HepG2 (cell line): ENCODE measurements around the gene TRIM3. TPM values are rescaled to one million over a fixed set of nuclear protein-coding genes. Genes with fewer than 3 reads are reported as not detected.

ENCODE experiments used
- ATAC-seq: fragments of 200-7000 bp; cut with Tn5 transposase; 3 replicates; pipeline ENCODE4 v1.9.1; 2020; ENCODE audit warnings: mild to moderate bottlenecking, moderate library complexity
- BruUV-seq: library from RNA; stranded (reverse); fragments of 400-500 nt; replicated peaks from 2 replicates; lab custom pipeline; 2021; lab: Mats Ljungman, UMichigan
- CTCF ChIA-PET: fragments of 300-600 bp; formaldehyde crosslinking; extraction: SDS; loops from one replicate; lab custom pipeline; 2021; ENCODE audit warnings: low total read pairs, inconsistent platforms, low intra/inter-chr PET ratio; lab: Yijun Ruan, JAX
- POLR2A ChIA-PET: fragments of 350-600 bp; sonication (Branson Sonifier 250); formaldehyde crosslinking; loops from one replicate; lab custom pipeline; 2020; ENCODE audit warnings: antibody characterized with exemption, inconsistent platforms; lab: Yijun Ruan, JAX
- DNase-seq: peaks from one replicate; pipeline ENCODE4 v3.0.0-alpha.2; 2015; ENCODE audit warnings: low spot score
- FAIRE-seq: peaks from 3 replicates; lab custom pipeline; 2011; peaks lifted over from hg19 to GRCh38; lab: Jason Lieb, UNC
- H2AFZ ChIP-seq: one replicate; pipeline ENCODE4 v1.6.1; 2011; ENCODE audit warnings: low read length, inconsistent platforms
- H3K27ac ChIP-seq: fragments of 300-600 bp; 3 replicates; pipeline ENCODE4 v1.8.0; 2011; ENCODE audit warnings: mixed run types, mild to moderate bottlenecking, mixed read lengths, low read length, inconsistent platforms; ENCODE audit not compliant: insufficient read depth; ENCODE audit errors: extremely low read length
- H3K27me3 ChIP-seq, 2 experiments: fragments of 200-600 bp in 1 of 2; 2 replicates in 1 of 2; 3 replicates in 1 of 2; pipeline versions ENCODE4 v1.6.0 to v1.8.0; 2011; ENCODE audit warnings: low read length in 2 of 2, mild to moderate bottlenecking in 2 of 2, moderate library complexity in 2 of 2, inconsistent platforms in 1 of 2; ENCODE audit not compliant: insufficient read depth in 2 of 2, control insufficient read depth in 1 of 2
- H3K36me3 ChIP-seq, 2 experiments: fragments of 200-600 bp in 1 of 2; replicated peaks in 1 of 2; 2 replicates in 1 of 2; 3 replicates in 1 of 2; pipeline versions ENCODE4 v1.5.1 to v1.8.0; 2011; ENCODE audit warnings: low read length in 2 of 2, inconsistent platforms in 1 of 2; ENCODE audit not compliant: insufficient read depth in 2 of 2, control insufficient read depth in 1 of 2
- H3K4me1 ChIP-seq: 2 replicates; pipeline ENCODE4 v1.5.1; 2012; ENCODE audit warnings: low read length, inconsistent platforms; ENCODE audit not compliant: insufficient read depth
- H3K4me2 ChIP-seq: 2 replicates; pipeline ENCODE4 v1.6.0; 2011; ENCODE audit warnings: low read depth, low read length, inconsistent platforms
- H3K4me3 ChIP-seq, 3 experiments: fragments of 200-600 bp in 1 of 3; sonication (generic), shearing (Covaris generic) in 1 of 3; replicated peaks in 1 of 3; 2 replicates each; pipeline ENCODE4 v1.5.1; 2011 to 2016; ENCODE audit warnings: low read length in 3 of 3, inconsistent platforms in 2 of 3, low read depth in 2 of 3, mild to moderate bottlenecking in 2 of 3, control low read depth in 1 of 3, mixed read lengths in 1 of 3; ENCODE audit not compliant: insufficient read depth in 1 of 3
- H3K79me2 ChIP-seq: one replicate; pipeline ENCODE4 v1.6.1; 2011; ENCODE audit warnings: low read length, inconsistent platforms; ENCODE audit not compliant: insufficient read depth
- H3K9ac ChIP-seq: 2 replicates; pipeline ENCODE4 v1.6.0; 2011; ENCODE audit warnings: mild to moderate bottlenecking, low read depth, low read length, inconsistent platforms; ENCODE audit not compliant: insufficient read depth
- H3K9me3 ChIP-seq: 2 replicates; pipeline ENCODE4 v1.5.1; 2012; ENCODE audit warnings: mild to moderate bottlenecking, low read length
- H4K20me1 ChIP-seq: 2 replicates; pipeline ENCODE4 v1.6.0; 2011; ENCODE audit warnings: inconsistent platforms, mild to moderate bottlenecking, low read length, moderate library complexity; ENCODE audit not compliant: insufficient read depth
- BRCA1 ChIP-seq: sonication (generic); formaldehyde crosslinking; IDR thresholded peaks from 2 replicates; pipeline ENCODE4 v1.4.0; 2020; ENCODE audit warnings: missing genetic modification reagents
- KLF12 ChIP-seq: sonication (generic); formaldehyde crosslinking; IDR thresholded peaks from 2 replicates; pipeline ENCODE4 v1.4.0; 2020; ENCODE audit warnings: missing genetic modification reagents, borderline replicate concordance
- MAFK ChIP-seq, 2 experiments: IDR thresholded peaks in 1 of 2; conservative IDR thresholded peaks in 1 of 2; 2 replicates each; pipeline ENCODE4 v1.6.1; 2011; ENCODE audit warnings: improper control_type of control experiment in 2 of 2, low read length in 2 of 2
- SIN3B ChIP-seq: fragments of 150-350 bp; IDR thresholded peaks from 2 replicates; pipeline ENCODE4 v1.6.1; 2014; ENCODE audit warnings: low read length
- TBX2 ChIP-seq: sonication (generic); formaldehyde crosslinking; IDR thresholded peaks from 2 replicates; pipeline ENCODE4 v1.5.0; 2020; ENCODE audit warnings: missing genetic modification reagents, mild to moderate bottlenecking, borderline replicate concordance
- ZNF616 ChIP-seq: sonication (generic); formaldehyde crosslinking; IDR thresholded peaks from 2 replicates; pipeline ENCODE4 v1.5.0; 2020; ENCODE audit warnings: low read depth, mild to moderate bottlenecking, missing genetic modification reagents
- ZUFSP ChIP-seq: sonication (generic); formaldehyde crosslinking; IDR thresholded peaks from 2 replicates; pipeline ENCODE4 v1.9.0; 2021; ENCODE audit warnings: missing genetic modification reagents, mild to moderate bottlenecking, borderline replicate concordance
- WGBS: methylation state at CpG from one replicate; pipeline ENCODE4 v1.1.6; 2017; ENCODE audit warnings: low lambda C conversion rate; 5-methylcytosine and 5-hydroxymethylcytosine counted together
- in situ Hi-C: cut with HindIII; loops from 2 replicates; pipeline ENCODE4 v1.10.0; 2017; ENCODE audit warnings: low pct_unique_long_range_greater_than_20kb; ENCODE audit not compliant: extremely low pct_ligation_motif_present
- intact Hi-C: fragments of 100-400 bp; cut with micrococcal nuclease; formaldehyde crosslinking; loops from one replicate; pipeline ENCODE4 v1.10.0; 2022; ENCODE audit not compliant: unreplicated experiment
- polyA plus RNA-seq, 8 experiments: library from polyadenylated mRNA; depleted of rRNA in 3 of 8; stranded (reverse) in 7 of 8; unstranded in 1 of 8; fragments of >200 nt; fragmentation: Illumina TruSeq in 4 of 8; extraction: Trizol in 4 of 8; gene quantifications; 2 replicates each; pipeline versions ENCODE4 v1.2.1 to v1.2.3, GENCODE V29; 2011 to 2016; ENCODE audit warnings: low read depth in 4 of 8, missing spikeins in 1 of 8, mixed read lengths in 1 of 8; ENCODE audit not compliant: insufficient read depth in 1 of 8
- total RNA-seq, 5 experiments: library from RNA; depleted of rRNA; stranded (reverse); fragments of >200 nt; fragmentation: Illumina TruSeq; extraction: Trizol; gene quantifications; 2 replicates each; pipeline ENCODE4 v1.2.3, GENCODE V29; 2016; ENCODE audit warnings: low read depth in 1 of 5
- TF ChIP-seq, protein P1 (sequence below): sonication (generic); formaldehyde crosslinking; IDR thresholded peaks from 2 replicates; pipeline ENCODE4 v1.4.0; 2020; ENCODE audit warnings: missing genetic modification reagents, borderline replicate concordance
- TF ChIP-seq, protein P2 (sequence below): IDR thresholded peaks from 2 replicates; pipeline ENCODE4 v1.6.1; 2016; ENCODE audit warnings: mild to moderate bottlenecking, missing biosample characterization, missing genetic modification reagents

TRIM3 gene
- total and polyA plus RNA-seq, 2 of the 13 experiments (the other 11 are each of a cell fraction or from before 2014, with no cell fraction given): 3.6 to 6.3 TPM

- TF ChIP-seq ZUFSP (no peak), MAFK (conservative IDR thresholded peaks at IDR 0.05 in 1 of 2, IDR thresholded peaks at IDR 0.05 in 1 of 2; ENCODE audit: low read length in 2 of 2) (no peak), BRCA1 (no peak), KLF12 (CRISPR knock-in tag) (no peak), SIN3B (no peak), ZNF616 (CRISPR knock-in tag) (no peak)
These were observed 70.2 kb downstream of the TRIM3 start (continued) for GRCh38 chr11:6403539-6403938.

DNA sequence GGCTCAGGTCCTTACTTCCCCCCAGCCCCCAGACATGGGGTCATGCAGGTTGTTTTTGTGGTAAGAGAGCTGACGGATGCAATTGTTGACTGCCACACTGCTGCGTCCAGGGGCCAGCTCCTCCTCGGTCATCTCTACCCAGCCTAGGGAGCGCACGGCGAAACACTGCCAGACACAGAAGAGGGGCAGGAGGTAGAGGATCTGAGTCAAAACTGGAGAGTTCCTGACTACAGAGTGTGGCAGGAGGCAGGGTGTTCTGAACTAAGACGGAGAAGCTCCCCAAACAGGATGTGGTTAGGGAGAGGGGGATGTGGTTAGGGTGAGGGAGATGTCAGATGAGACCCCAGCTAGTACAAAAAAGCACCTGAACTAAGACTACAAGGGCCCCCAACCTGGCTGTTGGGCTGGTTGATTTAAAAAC, 71.2 kb downstream of the TRIM3 start:
- ATAC-seq (peak; percentile 26), DNase-seq (no peak)
- H3K4me3 ChIP-seq: no peak overlapping the region

More for the DNA sequence above, 71.2 kb downstream of the TRIM3 start:
- H3K4me2 ChIP-seq: peak overlapping the region; percentile 30; the same call in 1 of the 2 replicates
- no TSS peak for BruUV-seq
- in situ Hi-C loops: no loop called here
- no peaks in the 10 kb centered on the region for H4K20me1 ChIP-seq
- 46% methylated on average over 6 of the region's 7 CpGs for WGBS
- H3K9me3 ChIP-seq: no peaks in the 10 kb centered on the region
- POLR2A ChIA-PET: interaction anchor here (0.9 to 2.8 kb wide), 5 partner anchors 12 to 38 kb away, joined by 3 to 16 read pairs (median 4); partner anchors contain the start of genes APBB1, HPX and SMPD1
- no peak overlapping the region for H2AFZ ChIP-seq
- no peak overlapping the region for H3K27ac ChIP-seq
- no peaks in the 10 kb centered on the region for H3K79me2 ChIP-seq
- TF ChIP-seq TBX2 (CRISPR knock-in tag): 0 out of 2 replicates have a peak, but pooled peaks have one; percentile 1
- TF ChIP-seq, protein P1, sequence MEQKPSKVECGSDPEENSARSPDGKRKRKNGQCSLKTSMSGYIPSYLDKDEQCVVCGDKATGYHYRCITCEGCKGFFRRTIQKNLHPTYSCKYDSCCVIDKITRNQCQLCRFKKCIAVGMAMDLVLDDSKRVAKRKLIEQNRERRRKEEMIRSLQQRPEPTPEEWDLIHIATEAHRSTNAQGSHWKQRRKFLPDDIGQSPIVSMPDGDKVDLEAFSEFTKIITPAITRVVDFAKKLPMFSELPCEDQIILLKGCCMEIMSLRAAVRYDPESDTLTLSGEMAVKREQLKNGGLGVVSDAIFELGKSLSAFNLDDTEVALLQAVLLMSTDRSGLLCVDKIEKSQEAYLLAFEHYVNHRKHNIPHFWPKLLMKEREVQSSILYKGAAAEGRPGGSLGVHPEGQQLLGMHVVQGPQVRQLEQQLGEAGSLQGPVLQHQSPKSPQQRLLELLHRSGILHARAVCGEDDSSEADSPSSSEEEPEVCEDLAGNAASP (CRISPR knock-in tag): no peak
- TF ChIP-seq, protein P2, sequence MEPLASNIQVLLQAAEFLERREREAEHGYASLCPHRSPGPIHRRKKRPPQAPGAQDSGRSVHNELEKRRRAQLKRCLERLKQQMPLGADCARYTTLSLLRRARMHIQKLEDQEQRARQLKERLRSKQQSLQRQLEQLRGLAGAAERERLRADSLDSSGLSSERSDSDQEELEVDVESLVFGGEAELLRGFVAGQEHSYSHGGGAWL: no peak
- TF ChIP-seq, all 625 proteins: peak for 1
- Histone ChIP-seq H3K36me3 (no peaks in the 10 kb centered on the region), H3K9ac (no peak overlapping the region), H3K4me1 (peaks cover 32% of the 10 kb centered on the region), H3K27me3 (peaks cover 0 to 3% of the 10 kb centered on the region in 2 experiments; a peak in 1 of 5 replicates)
- CTCF ChIA-PET: no interaction called here
- intact Hi-C loops: no loop called here
- no peak for FAIRE-seq
